ENCODE measurements around the gene NCAN.

DNA sequence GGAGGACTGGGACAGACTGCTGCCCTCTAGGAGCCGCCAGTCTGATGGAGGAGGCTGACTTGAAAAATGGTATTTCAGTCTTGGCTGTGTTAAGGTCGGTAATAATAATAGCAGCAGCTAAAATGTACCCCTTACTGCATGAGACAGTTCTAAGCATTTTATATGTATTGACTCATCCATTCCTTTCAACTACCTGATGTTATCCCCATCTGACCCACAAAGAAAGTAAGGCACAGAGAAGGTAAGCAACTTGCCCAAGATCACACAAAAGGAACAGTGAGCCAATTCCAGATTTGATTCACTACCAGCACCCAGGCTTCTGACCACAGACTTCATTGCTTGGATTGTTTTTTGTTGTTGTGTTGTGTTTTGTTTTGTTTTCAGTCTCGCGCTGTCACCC, 4.0 kb downstream of the NCAN start:
- no peak for TF ChIP-seq EZH2 (IDR thresholded peaks at IDR 0.05; ENCODE audit: borderline replicate concordance, low read length)
- TF ChIP-seq, protein P1, sequence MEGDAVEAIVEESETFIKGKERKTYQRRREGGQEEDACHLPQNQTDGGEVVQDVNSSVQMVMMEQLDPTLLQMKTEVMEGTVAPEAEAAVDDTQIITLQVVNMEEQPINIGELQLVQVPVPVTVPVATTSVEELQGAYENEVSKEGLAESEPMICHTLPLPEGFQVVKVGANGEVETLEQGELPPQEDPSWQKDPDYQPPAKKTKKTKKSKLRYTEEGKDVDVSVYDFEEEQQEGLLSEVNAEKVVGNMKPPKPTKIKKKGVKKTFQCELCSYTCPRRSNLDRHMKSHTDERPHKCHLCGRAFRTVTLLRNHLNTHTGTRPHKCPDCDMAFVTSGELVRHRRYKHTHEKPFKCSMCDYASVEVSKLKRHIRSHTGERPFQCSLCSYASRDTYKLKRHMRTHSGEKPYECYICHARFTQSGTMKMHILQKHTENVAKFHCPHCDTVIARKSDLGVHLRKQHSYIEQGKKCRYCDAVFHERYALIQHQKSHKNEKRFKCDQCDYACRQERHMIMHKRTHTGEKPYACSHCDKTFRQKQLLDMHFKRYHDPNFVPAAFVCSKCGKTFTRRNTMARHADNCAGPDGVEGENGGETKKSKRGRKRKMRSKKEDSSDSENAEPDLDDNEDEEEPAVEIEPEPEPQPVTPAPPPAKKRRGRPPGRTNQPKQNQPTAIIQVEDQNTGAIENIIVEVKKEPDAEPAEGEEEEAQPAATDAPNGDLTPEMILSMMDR (IDR thresholded peaks at IDR 0.05; ENCODE audit: low read length), result no peak

All from OCI-LY1 (cell line).